Astrocyte (in vitro differentiated cells and primary cell): ENCODE measurements around the gene PEX14.

Experiments
- EZH2 ChIP-seq: IDR thresholded peaks from 2 replicates; pipeline ENCODE4 v1.6.1; 2012; ENCODE audit warnings: mild to moderate bottlenecking, low read length, inconsistent platforms; ENCODE audit not compliant: insufficient read depth
- TF ChIP-seq, protein P1 (sequence below): IDR thresholded peaks from 2 replicates; pipeline ENCODE4 v1.5.1; 2011; ENCODE audit warnings: low read depth, mild to moderate bottlenecking, inconsistent platforms, low read length, moderate library complexity; ENCODE audit not compliant: insufficient read depth

DNA sequence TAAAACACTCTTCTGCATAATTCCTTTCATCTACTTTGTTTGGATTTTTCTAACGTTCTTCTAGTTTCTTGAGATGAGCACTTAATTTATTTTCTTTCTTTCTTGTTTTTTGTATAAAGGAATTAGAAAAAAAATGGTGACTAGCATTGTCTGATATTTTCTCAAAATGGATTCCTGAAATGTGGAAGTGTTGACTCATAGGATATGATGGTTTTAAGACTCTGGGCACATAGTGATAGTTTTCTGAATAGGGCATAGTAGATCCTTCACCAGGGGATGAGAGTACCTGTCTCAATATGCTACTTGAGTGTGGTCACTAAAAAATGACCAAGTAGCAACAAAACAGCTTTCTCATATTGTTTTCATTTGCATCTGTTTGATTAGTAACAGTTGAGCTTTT is 100.9 kb downstream of the PEX14 start:
- TF ChIP-seq, protein P1, sequence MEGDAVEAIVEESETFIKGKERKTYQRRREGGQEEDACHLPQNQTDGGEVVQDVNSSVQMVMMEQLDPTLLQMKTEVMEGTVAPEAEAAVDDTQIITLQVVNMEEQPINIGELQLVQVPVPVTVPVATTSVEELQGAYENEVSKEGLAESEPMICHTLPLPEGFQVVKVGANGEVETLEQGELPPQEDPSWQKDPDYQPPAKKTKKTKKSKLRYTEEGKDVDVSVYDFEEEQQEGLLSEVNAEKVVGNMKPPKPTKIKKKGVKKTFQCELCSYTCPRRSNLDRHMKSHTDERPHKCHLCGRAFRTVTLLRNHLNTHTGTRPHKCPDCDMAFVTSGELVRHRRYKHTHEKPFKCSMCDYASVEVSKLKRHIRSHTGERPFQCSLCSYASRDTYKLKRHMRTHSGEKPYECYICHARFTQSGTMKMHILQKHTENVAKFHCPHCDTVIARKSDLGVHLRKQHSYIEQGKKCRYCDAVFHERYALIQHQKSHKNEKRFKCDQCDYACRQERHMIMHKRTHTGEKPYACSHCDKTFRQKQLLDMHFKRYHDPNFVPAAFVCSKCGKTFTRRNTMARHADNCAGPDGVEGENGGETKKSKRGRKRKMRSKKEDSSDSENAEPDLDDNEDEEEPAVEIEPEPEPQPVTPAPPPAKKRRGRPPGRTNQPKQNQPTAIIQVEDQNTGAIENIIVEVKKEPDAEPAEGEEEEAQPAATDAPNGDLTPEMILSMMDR = no peak
- no peak for TF ChIP-seq EZH2
